ENCODE results near the gene MBD3L4. TPM values are rescaled to one million over a fixed set of nuclear protein-coding genes. Genes with fewer than 3 reads are reported as not detected.
"Not testable (repeated sequence)": the region's sequence is repeated elsewhere in the genome, so short reads cannot be mapped to it uniquely, and the experiment has no call there.

MBD3L4 gene
- total RNA-seq, result not detected

DNA sequence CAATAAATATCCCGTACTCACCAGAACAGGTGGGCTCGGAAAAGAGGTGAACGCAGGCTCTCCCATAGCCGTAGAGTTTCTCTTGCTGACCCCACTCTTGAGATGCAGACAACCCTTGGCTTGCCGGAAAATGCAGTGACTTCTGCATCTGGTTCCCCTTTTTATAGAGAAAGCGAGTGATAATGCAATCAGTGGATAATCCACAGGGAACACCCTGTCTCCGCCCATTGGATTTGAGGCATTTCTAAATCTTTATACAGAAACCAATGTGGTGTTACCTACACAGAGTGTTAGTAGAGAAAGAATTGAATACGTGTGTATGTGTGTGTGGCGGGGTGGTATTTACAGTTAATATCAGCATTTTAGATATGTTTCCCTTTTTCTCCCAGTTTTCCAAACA is at the start of gene MBD3L4:
TSS of gene MBD3L4 (minus strand) at position 101 of the 400 bp plus-strand sequence. CDS start at position 66, 35 bp downstream.
- not testable (repeated sequence) for DNase-seq (ENCODE audit: low read depth in 2 of 3, low spot score in 2 of 3)

DNA sequence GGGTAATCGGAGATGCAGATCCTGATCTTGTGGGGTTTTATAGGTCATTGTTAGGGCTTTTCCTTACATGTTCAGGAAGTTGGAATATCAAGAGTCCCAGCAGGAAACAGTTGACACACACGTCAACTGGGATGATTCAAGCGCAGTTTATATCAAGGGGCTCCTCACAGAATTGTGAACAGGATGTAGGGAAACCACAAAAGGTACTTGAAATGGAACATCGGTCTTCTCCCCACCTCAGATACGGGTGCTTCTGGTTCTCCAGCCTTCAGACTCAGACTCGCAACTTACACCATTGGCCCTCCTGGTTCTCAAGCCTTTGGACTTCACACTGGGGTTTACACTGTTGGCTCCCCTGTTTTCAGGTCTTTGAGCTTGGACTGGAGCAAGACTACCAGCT is 49.0 kb upstream of the MBD3L4 start:
- no peak for DNase-seq (ENCODE audit: low read depth in 2 of 3, low spot score in 2 of 3)

DNA sequence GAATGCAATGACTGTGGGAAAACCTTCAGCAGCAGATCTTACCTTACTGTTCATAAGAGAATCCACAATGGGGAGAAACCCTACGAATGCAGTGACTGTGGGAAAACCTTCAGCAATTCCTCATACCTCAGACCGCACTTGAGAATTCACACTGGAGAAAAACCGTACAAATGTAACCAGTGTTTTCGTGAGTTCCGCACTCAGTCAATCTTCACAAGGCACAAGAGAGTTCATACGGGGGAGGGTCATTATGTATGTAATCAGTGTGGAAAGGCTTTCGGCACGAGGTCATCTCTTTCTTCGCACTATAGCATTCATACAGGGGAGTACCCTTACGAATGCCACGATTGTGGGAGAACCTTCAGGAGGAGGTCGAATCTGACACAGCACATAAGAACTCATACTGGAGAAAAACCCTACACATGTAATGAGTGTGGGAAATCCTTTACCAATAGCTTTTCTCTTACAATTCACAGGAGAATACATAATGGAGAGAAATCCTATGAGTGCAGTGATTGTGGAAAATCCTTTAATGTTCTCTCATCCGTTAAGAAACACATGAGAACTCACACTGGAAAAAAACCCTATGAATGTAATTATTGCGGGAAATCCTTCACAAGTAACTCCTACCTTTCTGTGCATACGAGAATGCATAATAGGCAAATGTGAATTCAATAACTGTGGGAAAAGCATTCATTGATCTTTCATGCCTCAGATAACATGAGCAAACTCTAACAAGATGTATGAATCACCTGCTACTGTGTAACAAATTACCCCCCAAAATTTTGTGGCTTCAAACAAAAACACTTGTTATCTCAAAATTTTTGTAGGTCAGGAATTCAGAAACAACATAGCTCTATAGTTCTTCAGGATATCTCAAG is 43.3 kb upstream of the MBD3L4 start:
- peak in 1 of 3 donors; percentile 73 for DNase-seq (ENCODE audit: low read depth in 2 of 3, low spot score in 2 of 3)

DNA sequence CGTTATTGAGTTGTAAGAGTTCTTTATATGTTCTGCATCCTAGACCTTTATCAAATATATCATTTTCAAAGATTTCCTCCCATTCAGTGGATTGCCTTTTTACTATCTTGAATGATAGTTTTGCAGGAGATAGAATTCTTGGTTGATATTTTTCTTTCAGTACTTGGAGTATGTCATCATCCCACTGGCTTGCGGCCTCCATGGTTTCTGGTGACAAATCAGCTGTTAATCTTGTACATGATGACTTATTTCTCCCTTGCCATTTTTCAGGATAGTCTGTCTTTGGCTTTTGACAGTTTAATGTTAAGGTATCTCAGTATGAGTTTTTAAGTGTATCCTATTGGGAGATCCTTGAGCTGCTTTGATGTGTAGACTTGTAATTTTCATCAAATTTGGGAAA is 38.0 kb upstream of the MBD3L4 start:
- DNase-seq (ENCODE audit: low read depth in 2 of 3, low spot score in 2 of 3), result peak in 1 of 3 donors; percentile 56

DNA sequence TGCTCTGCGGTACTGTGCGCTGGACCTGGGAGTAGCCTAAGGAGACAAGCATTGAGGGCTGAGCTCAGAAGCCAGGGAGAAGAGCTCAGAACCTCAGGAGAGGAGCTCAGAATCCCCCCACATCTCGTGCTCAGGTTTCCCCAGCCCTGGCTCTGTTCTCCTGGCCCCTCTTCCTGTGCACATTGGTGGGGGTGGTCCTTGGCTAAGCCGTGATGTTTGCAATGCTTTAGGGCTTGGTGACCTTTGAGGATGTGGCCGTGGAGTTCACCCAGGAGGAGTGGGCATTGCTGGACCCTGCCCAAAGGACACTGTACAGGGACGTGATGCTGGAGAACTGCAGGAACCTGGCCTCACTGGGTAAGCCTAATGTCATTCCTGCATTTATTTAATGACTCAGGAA is 36.2 kb upstream of the MBD3L4 start:
- no peak for DNase-seq (ENCODE audit: low read depth in 2 of 3, low spot score in 2 of 3)

DNA sequence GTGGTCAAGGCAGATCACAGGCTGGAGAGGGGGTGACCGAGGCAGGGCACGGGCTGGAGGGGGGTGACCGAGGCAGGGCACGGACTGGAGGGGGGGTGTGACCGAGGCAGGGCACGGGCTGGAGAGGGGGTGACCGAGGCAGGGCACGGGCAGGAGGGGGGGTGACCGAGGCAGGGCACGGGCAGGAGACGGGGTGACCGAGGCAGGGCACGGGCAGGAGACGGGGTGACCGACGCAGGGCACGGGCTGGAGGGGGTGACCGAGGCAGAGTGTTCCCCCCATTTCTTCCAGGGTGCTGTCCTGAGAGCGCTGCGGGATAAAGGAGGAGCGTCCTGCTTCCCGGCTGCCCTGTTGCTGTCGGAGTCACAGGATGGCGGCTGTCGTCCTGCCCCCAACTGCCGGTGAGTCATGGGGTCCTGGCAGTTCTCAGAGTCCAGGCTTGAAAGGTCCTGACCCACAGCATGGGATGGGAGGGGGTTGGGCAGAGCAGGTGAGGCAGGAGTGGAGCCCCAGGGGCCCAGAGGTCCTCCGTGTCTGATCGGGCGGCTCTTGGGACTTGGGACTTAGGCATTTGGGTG is 34.8 kb upstream of the MBD3L4 start:
- no peak for DNase-seq (ENCODE audit: low read depth in 2 of 3, low spot score in 2 of 3)

DNA sequence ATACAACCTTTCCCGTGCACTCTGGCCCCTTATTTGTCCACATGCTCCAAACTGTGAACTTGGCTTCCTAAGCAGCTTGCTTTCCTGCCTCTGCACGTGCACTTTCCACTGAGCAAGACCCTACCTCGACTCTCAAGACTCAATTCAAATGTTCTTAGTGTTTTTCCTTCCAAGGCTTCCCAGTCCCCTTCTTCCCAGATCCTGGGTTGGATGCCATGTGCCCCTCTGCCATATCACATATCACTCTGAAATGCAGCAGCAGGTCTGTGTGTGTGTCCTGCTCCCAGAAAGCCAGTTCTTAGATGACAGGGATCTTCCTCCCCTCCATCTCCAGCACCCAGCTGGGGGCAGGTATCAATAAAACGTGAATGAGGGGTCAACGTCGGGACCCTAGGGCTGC is 32.6 kb upstream of the MBD3L4 start:
- no peak for DNase-seq (ENCODE audit: low read depth in 2 of 3, low spot score in 2 of 3)

DNA sequence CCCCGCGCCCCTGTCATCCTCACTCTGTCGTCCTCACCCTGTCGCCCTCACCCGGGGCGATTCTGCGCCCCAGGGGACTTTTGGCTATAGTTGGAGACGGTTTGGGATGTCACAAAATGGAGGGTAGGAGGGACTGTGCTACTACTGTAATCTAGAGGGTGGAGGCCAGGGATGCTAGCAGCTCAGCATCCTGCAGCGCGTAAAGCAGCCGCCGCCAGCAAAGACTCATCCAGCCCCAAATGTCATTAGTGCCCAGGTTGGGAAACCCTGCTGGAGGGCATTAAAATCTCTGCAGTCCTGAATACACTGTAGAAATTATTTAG is 29.9 kb upstream of the MBD3L4 start:
- DNase-seq (ENCODE audit: low read depth in 2 of 3, low spot score in 2 of 3), result peak in 1 of 3 donors; percentile 40

DNA sequence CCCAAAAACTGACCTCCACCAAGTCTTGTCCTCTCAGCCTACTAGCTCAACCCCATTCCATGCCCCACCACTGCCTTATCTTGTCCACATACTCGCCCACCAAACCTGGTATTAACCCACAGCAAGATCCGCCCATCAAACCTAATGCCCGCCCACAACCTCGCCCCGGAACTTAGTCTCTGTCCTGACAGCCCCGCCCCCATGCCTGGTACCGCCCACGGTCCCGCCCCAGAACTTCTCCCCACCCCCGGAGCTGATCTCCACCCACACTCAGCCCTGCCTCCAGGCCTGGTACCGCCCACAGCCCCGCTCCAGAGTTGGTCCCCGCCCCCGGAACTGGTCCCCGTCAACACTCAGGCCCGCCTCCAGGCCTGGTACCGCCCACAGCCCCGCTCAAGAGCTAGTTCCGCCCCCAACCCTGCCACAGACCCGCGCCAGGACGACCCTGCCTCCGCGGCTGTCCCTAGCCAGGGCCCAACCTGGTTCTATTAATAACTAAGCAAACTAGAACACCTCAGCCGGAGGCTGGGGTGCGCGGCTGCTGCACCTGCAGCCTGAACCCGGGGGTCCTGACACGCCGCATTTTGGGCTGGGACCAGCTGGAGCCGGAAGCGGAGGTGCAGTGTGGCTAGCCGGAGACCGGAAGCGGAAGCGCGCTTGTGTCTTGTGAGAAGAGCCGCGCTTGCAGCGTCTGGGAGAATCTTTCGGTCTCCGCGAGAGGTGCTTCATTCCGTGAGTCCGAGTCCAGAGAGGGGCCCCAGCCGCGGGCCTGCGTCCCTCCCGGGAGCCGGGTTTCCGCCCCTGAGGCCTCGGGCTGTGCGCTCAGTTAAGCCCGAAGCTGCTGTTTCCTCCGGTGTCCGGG is 29.3 kb upstream of the MBD3L4 start, which contains the start of gene ZNF557:
TSS of gene ZNF557 (plus strand) at position 662 of the 862 bp plus-strand sequence. CDS start 5,372 bp downstream, outside the sequence.
- peak; percentile 97 to 99 (median 99) for DNase-seq (ENCODE audit: low read depth in 2 of 3, low spot score in 2 of 3)

DNA sequence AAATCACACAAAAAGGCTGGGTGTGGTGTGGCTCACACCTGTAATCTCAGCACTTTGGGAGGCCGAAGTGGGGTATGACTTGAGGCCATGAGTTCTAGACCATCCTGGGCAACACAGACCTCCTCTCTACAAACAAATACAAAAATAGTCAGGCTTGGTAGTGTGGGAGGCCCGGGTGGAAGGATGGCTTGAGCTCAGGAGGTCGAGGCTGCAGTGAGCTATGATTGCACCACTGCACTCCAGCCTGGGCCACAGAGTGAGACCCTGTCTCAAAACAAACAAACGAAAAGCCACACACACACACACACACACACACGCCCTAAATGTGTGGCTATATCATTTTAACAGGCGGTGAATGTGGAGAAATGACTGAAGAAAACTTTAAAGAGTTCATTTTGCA is 28.6 kb upstream of the MBD3L4 start:
- DNase-seq (ENCODE audit: low read depth in 2 of 3, low spot score in 2 of 3), result no peak

DNA sequence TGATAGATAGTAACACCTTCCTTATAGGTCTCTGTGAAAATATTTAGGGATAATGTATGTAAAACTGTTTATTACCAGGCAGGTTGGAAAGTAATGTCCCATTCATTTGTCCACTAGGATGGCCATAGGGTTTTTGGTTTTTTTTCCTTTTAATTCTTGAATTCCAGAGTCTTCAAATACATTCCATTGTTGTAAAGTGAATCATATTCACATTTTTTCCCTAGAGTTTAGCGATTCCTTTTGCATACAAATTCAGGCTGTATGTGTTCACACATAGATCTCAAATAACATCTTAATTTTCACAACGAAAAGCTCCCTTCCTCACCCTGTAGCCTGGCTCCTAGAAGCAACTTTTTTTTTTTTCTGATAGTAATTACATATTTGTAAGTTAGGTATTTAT is 27.7 kb upstream of the MBD3L4 start:
- DNase-seq (ENCODE audit: low read depth in 2 of 3, low spot score in 2 of 3), result no peak

DNA sequence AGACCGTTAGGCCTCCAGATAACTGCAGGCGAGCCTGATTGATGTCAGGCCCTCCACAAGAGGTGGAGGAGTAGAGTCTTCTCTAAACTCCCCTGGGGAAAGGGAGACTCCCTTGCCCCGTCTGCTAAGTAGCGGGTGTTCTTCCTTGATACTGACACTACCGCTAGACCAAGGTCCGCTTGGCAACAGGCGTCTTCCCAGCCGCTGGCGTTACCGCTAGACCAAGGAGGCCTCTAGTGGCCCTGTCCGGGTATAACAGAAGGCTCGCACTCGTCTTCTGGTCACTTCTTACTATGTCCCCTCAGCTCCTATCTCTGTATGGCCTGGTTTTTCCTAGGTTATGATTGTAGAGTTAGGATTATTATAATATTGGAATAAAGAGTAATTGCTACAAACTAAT is 27.1 kb upstream of the MBD3L4 start:
- peak in 2 of 3 donors; percentile 28 to 37 for DNase-seq (ENCODE audit: low read depth in 2 of 3, low spot score in 2 of 3)

DNA sequence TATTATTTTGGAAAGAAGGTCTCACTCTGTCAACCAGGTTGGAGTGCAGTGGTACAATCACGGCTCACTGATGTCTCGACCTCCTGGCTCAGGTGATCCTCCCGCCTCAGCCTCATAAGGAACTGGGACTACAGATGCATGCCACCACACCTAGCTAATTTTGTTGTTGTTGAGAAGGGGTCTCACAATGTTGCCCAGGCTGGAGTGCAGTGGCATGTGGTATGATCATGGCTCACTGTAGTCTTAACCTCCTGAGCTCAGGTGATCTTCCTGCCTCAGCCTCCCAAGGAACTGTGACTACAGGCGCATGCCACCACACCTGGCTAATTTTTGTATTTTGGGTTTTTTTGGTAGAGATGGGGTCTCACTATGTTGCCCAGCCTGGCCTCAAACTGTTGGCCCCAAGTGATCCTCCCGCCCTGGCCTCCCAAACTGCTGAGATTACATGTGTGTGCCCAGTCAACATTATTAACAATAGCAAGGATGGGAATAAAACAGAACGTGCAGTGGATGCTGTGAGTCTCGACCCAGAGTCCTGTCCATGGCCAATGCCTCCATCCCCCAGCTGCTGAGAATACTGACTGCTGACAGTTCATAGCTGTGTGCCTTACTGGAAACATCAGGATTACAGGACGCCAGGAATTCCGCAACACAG is 23.9 kb upstream of the MBD3L4 start:
- no peak for DNase-seq (ENCODE audit: low read depth in 2 of 3, low spot score in 2 of 3)

DNA sequence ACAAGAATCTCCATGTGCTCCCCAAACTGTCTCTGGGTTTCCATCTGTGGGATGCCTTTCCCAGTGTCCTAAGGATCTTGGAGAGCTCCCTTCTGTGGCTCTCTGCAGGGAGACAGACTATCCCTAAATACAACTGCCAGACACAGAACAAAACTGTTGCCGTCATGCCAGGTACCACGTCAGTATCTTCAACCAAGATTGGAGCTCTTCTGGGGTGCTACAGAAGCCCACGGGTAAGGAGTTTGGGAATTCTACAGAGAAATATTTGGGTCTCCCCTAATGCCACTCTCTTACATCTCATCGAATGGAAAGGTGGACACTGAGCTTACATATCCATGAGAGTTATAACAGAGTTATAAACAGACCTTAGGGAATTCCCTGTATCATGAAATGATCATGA is 23.4 kb upstream of the MBD3L4 start:
- no peak for DNase-seq (ENCODE audit: low read depth in 2 of 3, low spot score in 2 of 3)

DNA sequence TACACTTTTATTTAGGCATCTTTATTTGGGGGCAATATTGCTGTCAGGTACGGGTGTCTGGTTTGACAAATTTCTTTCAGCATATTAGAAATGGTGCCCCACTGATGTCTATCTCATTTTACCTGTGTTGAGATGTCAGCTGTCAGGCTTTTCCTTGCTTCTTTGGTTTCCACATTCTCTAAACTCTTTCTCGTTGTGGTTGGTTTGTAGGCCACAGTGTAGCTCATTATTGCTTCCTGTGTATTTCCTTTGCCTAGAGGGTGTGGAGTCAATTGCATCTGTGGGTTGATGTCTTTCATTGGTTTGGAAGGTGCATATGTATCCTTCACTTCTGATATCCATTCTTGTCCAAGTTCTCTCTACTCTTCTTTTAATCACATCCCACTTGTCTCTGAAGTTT is 20.0 kb upstream of the MBD3L4 start:
- not testable (repeated sequence) for DNase-seq (ENCODE audit: low read depth in 2 of 3, low spot score in 2 of 3)

DNA sequence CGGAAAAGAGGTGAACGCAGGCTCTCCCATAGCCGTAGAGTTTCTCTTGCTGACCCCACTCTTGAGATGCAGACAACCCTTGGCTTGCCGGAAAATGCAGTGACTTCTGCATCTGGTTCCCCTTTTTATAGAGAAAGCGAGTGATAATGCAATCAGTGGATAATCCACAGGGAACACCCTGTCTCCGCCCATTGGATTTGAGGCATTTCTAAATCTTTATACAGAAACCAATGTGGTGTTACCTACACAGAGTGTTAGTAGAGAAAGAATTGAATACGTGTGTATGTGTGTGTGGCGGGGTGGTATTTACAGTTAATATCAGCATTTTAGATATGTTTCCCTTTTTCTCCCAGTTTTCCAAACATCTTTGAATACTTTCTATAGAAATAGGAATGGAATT is 18.6 kb upstream of the MBD3L4 start, which contains the start of gene MBD3L3:
TSS of gene MBD3L3 (minus strand) at position 101 of the 400 bp plus-strand sequence. CDS start at position 30, 71 bp downstream.
- not testable (repeated sequence) for DNase-seq (ENCODE audit: low read depth in 2 of 3, low spot score in 2 of 3)

DNA sequence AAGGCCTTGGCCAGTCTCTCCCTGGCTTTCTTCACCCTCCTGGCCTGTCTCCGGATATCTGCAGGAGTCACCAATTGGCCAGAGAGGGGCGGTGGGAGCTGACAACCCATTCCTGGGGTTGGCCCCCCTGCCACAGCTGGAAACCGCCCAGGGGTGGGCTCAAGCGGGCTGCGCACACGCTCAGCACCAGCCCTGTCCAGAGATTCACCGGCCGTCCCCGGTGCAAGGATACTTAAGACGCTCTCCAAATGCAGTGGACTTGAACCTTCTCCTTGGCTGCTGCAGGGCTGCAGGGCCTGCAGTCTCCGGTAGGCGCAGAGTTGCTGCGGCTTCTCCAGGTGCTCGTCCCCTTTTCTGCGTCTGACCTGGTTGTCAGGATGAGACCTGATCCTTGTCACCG is 16.4 kb upstream of the MBD3L4 start:
- DNase-seq (ENCODE audit: low read depth in 2 of 3, low spot score in 2 of 3), result not testable (repeated sequence)

DNA sequence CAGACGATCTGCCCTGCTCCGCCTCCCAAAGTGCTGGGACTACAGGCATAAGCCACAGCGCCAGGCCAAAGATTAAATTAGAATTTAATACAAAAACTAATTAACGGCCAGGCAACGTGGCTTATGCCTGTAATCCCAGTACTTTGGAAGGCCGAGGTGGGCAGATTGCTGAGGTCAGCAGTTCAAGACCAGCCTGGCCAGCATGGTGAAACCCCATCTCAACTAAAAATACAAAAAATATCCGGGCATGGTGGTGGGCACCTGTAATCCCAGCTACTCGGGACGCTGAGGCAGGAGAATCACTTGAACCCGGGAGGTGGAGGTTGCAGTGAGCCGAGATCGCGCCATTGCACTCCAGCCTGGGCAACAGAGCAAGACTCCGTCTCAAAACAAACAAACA is 15.7 kb upstream of the MBD3L4 start:
- not testable (repeated sequence) for DNase-seq (ENCODE audit: low read depth in 2 of 3, low spot score in 2 of 3)

DNA sequence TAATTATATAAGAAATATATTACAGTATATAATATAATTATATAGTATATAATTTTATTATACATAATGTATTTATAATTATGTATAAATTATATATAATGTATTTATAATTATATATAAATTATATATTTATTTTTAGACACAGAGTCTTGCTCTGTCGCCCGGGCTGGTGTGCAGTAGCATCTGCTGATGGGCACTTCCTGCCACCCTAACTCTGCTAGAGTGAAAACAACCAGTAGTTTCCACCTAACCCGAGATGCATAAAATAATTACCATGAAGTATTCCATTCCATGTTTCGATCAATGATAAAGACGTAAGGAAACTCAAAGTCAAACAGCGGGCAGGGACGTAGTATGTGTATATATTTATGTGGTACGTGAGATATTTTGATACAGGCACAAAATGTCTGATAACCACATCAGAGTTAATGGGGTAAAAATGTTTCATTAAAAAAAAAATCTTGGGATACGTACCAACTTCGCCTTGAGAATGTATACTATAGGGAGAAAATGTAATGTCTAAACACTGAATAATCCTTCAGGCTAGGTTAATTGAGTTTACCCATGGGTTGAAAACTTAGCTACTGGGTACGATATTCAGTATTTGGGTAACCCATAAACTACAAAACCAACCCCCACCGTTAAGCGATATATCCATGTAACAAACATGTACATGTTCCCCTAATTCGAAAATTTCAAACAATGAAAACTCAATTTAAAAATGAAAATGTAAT is 14.8 kb upstream of the MBD3L4 start:
- not testable (repeated sequence) for DNase-seq (ENCODE audit: low read depth in 2 of 3, low spot score in 2 of 3)

DNA sequence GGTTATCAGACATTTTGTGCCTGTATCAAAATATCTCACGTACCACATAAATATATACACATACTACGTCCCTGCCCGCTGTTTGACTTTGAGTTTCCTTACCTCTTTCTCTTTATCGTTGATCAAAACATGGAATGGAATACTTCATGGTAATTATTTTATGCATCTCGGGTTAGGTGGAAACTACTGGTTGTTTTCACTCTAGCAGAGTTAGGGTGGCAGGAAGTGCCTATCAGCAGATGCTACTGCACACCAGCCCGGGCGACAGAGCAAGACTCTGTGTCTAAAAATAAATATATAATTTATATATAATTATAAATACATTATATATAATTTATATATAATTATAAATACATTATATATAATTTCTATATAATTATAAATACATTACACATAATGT is 12.9 kb upstream of the MBD3L4 start:
- not testable (repeated sequence) for DNase-seq (ENCODE audit: low read depth in 2 of 3, low spot score in 2 of 3)

Measured in hematopoietic multipotent progenitor cell (in vitro differentiated cells).